NCI-H446 (cell line): ENCODE results near the gene PAM.

Source experiments
- DNase-seq, 2 experiments: peaks; one replicate each; lab custom pipeline; 2025; lab: John Stamatoyannopoulos, UW

The PAM gene

GRCh38 chr5:102860035-102860434, 104.9 kb downstream of the PAM start:
- no peak for DNase-seq

GRCh38 chr5:102863058-102863457, 108.0 kb downstream of the PAM start:
- no peak for DNase-seq

- no peak for DNase-seq
These were observed 108.9 kb downstream of the PAM start for GRCh38 chr5:102863764-102864560.

- no peak for DNase-seq
These were observed 110.0 kb downstream of the PAM start for GRCh38 chr5:102865171-102865509.

- DNase-seq: peak in 1 of 2 experiments; percentile 46
These were observed 110.6 kb downstream of the PAM start for GRCh38 chr5:102865510-102866236.

GRCh38 chr5:102866237-102866600, 111.1 kb downstream of the PAM start:
- peak in 1 of 2 experiments; percentile 40 for DNase-seq

- no peak for DNase-seq
These were observed 113.0 kb downstream of the PAM start for GRCh38 chr5:102867992-102868662.

- DNase-seq: no peak
These were observed 114.1 kb downstream of the PAM start for GRCh38 chr5:102869230-102869629.

GRCh38 chr5:102873379-102873932, 118.4 kb downstream of the PAM start:
- no peak for DNase-seq

GRCh38 chr5:102874054-102874453, 118.9 kb downstream of the PAM start:
- no peak for DNase-seq

GRCh38 chr5:102875721-102876123, 120.6 kb downstream of the PAM start:
- no peak for DNase-seq

- peak in 1 of 2 experiments; percentile 41 for DNase-seq
These were observed 121.5 kb downstream of the PAM start for GRCh38 chr5:102876610-102877009.

GRCh38 chr5:102879741-102880140, 124.6 kb downstream of the PAM start:
- DNase-seq: no peak

- DNase-seq: no peak
These were observed 131.5 kb downstream of the PAM start for GRCh38 chr5:102886586-102886985.

GRCh38 chr5:102888483-102888882, 133.4 kb downstream of the PAM start:
- no peak for DNase-seq

GRCh38 chr5:102889033-102889432, 133.9 kb downstream of the PAM start:
- DNase-seq: no peak

- DNase-seq: no peak
These were observed 135.0 kb downstream of the PAM start for GRCh38 chr5:102890133-102890532.

GRCh38 chr5:102891175-102891574, 136.1 kb downstream of the PAM start:
- no peak for DNase-seq

GRCh38 chr5:102893942-102894341, 138.8 kb downstream of the PAM start:
- no peak for DNase-seq

- no peak for DNase-seq
These were observed 140.1 kb downstream of the PAM start for GRCh38 chr5:102895234-102895633.

GRCh38 chr5:102895976-102896375, 140.9 kb downstream of the PAM start:
- no peak for DNase-seq

- no peak for DNase-seq
These were observed 146.5 kb downstream of the PAM start for GRCh38 chr5:102901424-102902134.
